ENCODE results near the gene GNG12.

Gene GNG12

DNA sequence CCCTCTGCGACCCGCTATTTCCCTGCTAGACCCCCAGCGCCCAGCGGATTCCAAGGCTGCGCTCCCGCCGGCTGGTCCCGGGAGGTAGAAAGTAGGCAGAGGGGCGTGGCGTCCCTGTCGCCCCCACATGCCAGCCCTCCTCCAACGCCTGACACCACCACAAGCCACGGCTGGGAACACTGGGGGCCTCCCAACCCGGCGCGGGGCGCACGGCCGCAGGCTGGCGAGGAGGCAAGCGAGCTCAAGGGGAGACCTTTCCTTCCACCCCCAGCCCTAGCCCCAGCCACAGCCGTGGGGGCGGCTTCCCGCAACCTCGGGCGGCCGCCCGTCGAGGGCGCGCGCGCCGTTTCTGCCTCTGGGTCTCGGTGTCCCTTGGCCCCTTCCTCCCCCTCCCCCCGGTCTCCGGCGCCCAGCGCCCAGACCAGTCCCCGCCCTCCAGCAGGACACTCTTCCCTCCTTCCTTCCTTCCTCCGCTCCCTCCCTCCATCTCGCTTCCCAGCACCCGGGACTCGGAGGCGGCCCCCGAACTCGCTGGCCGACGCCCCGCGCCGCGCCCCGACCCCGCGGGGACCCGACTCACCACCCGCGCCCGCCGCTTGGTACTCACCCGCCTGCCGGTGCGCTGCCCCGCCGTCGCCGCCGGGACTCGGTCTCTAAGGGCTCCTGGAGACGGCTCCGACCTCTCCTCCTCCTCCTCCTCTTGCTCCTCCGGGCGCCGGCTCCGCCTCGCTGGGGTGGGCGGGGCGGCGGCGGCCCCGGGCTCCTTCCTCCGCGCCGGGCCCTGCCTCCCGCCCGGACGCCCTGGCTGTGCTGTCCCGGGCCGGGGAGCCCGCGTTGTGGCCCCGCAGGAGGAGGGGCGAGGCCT, at the start of gene GNG12:
GNG12 (minus strand) TSS at position 731 of the 865 bp plus-strand sequence. CDS start 125,781 bp downstream, outside the sequence.
- DNase-seq (ENCODE audit: low read depth in 3 of 3) = peak in 1 of 3 donors; percentile 20

DNA sequence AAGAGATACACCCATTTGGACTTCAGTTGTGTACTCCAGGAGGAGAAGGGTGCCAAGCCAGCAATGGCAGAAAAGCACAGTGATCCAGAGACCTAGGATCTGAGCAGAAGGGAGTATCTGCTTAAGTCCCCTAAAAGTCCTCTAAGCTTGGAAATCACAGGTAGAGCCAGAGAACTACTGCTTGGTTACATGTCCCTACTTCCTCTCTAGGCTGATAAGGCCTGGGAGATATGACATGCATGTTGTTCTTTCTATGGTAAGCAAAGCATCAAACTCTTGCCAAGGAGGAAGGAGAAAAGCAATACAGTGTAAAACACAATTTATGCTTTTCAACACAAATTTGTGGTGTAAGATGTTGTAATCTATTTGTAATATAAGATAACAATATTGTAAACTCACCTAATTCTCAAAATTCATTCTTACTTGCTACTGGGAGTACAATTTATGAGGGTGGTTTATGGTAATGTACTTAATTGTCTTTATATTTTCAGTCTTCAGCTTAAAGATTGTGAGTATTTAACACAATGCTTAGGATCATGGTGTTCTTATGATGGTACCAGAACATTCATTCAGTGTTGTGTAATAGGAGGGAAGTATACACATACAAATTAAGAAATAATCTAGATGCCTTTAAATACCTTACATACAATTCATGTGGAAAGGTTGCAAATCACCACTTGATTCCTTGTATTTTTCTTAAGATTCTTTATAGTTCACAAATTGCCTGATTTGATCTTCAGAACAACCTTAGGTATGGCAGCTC, 49.1 kb upstream of the GNG12 start:
- DNase-seq (ENCODE audit: low read depth in 3 of 3) = no peak

DNA sequence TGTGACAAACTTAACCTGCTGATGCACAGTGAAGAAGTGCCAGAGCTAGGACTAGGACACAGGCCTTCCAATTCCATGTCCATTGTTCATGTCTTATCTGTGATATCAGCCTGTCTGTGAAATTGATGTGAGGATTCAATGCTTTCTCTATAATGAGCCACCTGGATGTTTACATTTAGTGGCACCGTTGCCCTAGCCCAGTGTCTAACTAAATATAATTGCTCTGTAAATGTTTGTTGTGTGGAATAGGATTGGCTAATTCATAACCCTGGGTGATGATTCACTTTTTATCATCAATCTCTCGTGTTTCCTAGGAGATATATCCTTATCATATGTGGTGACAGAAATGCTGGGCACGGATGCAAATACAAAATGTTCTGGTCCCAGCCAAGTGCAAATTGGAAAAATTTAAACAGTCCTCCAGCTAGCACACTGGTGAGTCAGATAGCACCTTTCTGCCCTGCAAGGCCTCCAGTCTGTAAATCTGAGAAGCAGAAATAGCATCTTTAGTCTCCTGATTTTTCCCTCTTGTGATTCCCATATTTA, 46.9 kb upstream of the GNG12 start:
- no peak for DNase-seq (ENCODE audit: low read depth in 3 of 3)

- DNase-seq (ENCODE audit: low read depth in 3 of 3) = no peak
Observed at GRCh38 chr1:67879485-67879884, 46.2 kb upstream of the GNG12 start.

- DNase-seq (ENCODE audit: low read depth in 3 of 3) = no peak
Observed at GRCh38 chr1:67874501-67875111, 41.3 kb upstream of the GNG12 start.

GRCh38 chr1:67869233-67869632, 36.0 kb upstream of the GNG12 start:
- no peak for DNase-seq (ENCODE audit: low read depth in 3 of 3)

DNA sequence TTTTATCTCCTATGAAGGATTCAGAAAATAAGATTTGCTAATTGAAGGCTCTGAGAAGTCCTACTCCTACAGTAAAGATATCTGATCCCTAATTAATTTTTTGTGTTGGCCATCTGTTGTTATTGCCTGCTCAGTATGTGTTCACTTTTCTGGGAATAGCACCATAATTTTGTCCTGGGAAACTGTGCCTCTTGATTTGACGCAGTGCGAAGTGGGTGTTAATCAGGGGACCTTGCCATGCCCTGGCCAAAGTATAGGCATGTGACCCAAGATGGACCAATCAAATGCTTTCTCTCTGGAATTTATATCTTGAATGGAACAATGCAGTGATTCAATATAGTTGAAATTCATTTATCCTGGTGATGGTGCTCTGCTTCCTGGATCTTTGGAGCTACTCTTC, 30.4 kb upstream of the GNG12 start:
- DNase-seq (ENCODE audit: low read depth in 3 of 3) = no peak

DNA sequence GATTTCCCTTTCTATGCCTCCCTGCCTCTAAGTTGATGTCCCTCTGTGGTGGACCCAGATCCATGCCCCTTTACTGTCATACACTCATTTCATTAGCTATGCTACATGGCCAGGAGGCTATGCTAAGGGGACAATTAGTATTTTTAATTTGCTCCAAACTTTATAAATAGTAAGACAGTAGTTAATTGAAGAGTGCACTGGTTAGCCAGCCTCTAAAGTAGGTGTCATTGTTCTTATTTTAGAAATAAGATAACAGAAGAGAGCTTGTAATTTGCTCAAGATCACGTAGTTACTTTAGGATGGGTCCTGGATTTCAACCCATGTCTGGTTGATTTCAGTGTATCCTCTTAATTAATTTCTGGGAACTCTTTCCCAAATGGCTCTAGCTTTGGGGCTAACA, 29.4 kb upstream of the GNG12 start:
- DNase-seq (ENCODE audit: low read depth in 3 of 3) = no peak

GRCh38 chr1:67861856-67862516, 28.7 kb upstream of the GNG12 start:
- DNase-seq (ENCODE audit: low read depth in 3 of 3) = no peak

- DNase-seq (ENCODE audit: low read depth in 3 of 3) = no peak
Observed at GRCh38 chr1:67860776-67861175, 27.5 kb upstream of the GNG12 start.

DNA sequence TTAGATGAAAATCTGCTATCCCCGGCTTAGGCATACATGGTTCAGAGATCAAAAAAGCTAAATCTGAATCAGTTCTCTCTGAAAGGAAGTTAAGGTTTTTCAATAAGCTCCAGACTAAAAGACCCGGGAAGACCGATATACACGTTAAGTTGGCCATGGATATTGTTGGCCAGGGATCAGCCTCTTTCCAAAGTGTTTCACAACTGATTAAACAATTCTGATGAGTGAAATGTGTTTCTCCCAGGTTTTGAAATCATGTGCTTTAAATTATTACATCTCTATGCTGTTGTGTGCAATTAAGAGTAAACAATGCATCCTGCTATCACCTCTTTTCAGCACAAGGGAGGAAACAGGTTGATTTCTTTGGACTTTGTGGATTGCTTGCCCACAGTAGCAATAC, 23.7 kb upstream of the GNG12 start:
- DNase-seq (ENCODE audit: low read depth in 3 of 3) = no peak

DNA sequence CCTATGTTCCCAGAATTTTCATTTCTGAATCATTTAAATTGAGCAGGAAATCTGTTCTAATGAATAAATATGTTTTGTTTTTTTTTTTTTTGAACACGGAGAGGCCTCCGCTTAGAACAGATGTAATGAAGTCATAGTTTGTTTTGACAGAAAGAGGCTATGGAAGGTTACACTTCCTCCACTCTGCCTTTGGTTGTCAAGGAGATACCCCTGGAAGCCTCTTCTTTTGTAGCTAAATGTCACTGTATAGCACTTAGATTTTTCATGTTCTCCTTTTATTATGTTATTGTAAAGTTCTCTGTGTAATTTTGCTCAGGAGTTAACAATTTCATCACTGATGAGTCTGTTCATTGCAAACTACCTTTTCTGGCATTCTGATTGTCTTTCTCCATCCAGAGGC, 22.7 kb upstream of the GNG12 start:
- no peak for DNase-seq (ENCODE audit: low read depth in 3 of 3)

GRCh38 chr1:67855444-67855843, 22.2 kb upstream of the GNG12 start:
- DNase-seq (ENCODE audit: low read depth in 3 of 3) = no peak

DNA sequence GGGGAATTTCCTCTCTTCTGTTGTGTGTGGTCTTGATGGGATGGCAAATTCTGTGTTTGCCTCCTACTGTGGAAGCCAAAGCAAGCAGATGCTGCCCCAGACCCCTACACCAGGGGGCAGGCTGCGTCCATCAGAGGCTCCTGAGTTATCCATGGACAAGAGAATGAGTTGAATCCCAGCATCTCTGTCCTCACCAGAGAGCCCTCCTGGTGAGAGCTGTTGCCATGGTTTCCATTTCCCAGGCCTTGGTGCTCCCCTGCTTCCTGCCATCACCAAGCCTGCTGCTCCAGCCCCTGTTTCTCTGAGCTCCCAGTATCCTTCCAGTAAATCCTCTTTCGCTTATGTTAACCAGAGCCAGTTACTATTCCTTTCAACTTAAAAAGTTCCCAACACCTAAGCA, 20.4 kb upstream of the GNG12 start:
- DNase-seq (ENCODE audit: low read depth in 3 of 3) = no peak

GRCh38 chr1:67851800-67852199, 18.5 kb upstream of the GNG12 start:
- DNase-seq (ENCODE audit: low read depth in 3 of 3) = no peak

GRCh38 chr1:67850611-67851075, 17.4 kb upstream of the GNG12 start:
- DNase-seq (ENCODE audit: low read depth in 3 of 3) = no peak

- DNase-seq (ENCODE audit: low read depth in 3 of 3) = no peak
Observed at GRCh38 chr1:67850151-67850551, 16.9 kb upstream of the GNG12 start.

DNA sequence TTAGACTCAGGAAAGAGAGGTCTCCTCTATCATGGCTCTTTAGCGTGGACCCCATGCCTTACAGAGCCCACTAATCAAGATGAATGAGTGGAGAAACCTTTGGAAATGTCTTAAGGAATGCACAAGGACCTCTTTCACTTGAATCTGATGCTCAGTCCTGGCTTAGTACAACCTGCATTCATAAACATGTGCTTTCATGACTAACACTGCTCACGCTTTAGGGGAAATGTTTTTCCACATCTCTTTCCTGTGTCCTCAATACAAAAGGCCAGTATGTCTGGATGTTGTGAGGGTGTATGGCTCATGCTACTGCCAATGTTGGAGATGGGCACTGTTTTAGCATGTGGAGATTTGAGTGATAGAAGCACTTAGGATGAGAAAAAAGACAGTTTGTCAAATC, 14.2 kb upstream of the GNG12 start:
- no peak for DNase-seq (ENCODE audit: low read depth in 3 of 3)

DNA sequence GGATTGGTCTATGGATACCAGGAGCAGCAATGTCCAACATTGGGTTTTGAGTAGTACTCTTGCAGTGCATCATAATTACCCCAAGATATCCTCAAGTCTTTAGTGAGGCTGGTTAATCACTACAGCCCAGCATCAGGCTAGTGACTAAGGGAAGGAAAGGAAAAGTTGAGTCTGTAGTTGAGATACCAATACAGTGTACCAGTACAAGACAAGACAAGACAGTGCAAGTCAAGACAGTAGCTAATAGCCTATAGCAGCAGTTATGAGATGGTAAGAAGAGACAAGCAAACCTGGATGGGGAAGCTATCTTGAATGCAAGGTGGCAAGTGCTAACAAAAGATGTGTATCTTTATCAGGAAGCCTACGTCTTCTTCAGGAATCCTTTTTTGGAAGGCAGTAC, 13.3 kb upstream of the GNG12 start:
- no peak for DNase-seq (ENCODE audit: low read depth in 3 of 3)

DNA sequence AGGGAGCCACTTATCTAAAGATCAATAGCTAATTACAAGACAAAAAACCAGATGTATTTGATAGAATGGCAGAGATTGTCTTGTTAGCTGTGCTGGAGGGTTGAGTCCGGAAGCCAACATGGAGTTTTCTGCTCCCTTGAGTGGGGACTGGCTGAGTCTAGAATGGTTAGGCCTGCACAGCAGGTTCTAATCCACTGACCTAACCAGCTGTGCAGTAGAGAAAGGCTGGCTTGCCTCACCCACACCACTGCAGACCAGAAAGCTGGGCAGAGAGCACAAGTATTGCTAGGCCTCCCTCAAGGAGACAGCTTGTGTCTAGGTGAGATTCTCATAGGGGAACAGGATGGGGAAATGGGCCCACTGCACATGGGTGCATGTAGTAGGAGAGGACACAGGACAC, 11.7 kb upstream of the GNG12 start:
- no peak for DNase-seq (ENCODE audit: low read depth in 3 of 3)

DNA sequence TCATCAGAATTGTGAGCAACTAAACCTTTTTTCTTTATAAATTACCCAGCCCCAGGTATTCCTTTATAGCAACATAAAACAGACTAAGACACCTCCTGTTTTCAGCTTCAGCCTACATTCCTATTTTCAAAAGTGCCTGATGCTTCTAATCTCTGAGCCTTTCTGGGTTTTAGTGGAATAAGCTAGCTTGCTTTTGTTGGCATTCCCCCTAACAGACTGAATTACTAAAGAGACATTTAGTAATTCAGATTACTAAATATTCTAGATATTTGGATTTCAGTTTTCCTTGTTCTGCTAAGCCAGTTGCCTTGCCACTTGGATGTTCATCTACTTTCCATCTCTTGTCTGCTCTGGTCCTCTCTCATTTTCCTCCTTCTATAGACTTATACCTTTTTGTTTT, 10.5 kb upstream of the GNG12 start:
- no peak for DNase-seq (ENCODE audit: low read depth in 3 of 3)

DNA sequence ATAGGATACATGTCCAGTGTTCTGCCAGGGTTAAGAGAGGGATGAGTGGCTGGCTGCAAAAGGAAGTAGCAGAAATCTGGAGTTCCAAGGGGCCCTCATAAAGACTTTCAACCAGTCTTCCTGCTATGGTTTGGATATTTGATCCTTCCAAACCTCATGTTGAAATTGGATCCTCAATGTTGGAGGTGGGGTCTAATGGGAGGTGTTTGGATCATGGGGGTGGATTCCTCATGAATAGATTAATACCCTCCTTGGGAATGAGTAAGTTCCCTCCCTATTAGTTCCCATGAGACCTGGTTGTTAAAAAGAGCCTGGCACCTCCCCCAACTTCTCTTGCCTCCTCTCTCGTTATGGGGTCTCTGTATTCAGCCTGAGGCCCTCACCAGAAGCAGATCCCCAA, 10.1 kb upstream of the GNG12 start:
- DNase-seq (ENCODE audit: low read depth in 3 of 3) = no peak
